ENCODE data around the gene ZMYND8.

The ZMYND8 gene

DNA sequence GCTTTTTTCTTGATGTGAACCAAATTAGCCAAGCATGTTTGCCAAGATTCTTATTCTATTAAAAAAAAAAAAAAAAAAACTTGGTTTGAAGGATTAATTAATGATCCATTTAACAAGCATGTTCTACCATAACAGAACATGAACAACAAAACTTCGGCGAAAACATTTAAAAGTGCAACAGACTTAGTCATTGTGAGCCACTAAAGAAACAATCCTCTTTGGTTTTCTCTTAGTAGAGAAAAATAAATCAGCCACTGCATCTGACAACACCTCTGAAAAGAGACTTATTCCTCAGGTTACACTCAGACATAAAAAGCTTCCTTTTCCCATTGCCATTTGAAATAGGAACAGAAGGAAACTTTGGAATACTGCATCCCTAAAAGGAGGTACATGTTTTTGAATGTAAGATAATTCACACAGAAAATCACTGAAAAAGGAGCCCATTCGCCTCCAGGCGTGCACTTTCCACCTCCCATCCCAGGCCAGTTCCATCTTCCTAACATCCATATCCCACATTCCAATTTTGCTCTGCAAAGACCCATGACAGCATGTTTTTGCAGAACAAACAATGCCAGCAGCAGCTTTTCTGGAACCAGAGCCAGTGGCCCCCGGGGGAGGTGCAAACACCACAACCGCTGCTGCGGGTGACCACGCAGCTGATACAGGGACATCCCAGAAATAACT is 79.5 kb downstream of the ZMYND8 start:
- TF ChIP-seq, protein P1, sequence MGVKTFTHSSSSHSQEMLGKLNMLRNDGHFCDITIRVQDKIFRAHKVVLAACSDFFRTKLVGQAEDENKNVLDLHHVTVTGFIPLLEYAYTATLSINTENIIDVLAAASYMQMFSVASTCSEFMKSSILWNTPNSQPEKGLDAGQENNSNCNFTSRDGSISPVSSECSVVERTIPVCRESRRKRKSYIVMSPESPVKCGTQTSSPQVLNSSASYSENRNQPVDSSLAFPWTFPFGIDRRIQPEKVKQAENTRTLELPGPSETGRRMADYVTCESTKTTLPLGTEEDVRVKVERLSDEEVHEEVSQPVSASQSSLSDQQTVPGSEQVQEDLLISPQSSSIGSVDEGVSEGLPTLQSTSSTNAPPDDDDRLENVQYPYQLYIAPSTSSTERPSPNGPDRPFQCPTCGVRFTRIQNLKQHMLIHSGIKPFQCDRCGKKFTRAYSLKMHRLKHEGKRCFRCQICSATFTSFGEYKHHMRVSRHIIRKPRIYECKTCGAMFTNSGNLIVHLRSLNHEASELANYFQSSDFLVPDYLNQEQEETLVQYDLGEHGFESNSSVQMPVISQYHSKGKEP (tag by site-specific recombination; IDR thresholded peaks at IDR 0.05), result no peak
- no peak for TF ChIP-seq HOXC10 (CRISPR knock-in tag; IDR thresholded peaks at IDR 0.05)
- no peak for TF ChIP-seq ZNF394 (tag by site-specific recombination; IDR thresholded peaks at IDR 0.05; ENCODE audit: borderline replicate concordance)
- 0 out of 2 replicates have a peak, but pooled peaks have one; percentile 9 for TF ChIP-seq ZNF366 (tag by site-specific recombination; conservative IDR thresholded peaks at IDR 0.05)
- TF ChIP-seq ZNF600 (tag by site-specific recombination; IDR thresholded peaks at IDR 0.05), result peak; percentile 65; the same call in 1 of the 2 replicates
- TF ChIP-seq, protein P2, sequence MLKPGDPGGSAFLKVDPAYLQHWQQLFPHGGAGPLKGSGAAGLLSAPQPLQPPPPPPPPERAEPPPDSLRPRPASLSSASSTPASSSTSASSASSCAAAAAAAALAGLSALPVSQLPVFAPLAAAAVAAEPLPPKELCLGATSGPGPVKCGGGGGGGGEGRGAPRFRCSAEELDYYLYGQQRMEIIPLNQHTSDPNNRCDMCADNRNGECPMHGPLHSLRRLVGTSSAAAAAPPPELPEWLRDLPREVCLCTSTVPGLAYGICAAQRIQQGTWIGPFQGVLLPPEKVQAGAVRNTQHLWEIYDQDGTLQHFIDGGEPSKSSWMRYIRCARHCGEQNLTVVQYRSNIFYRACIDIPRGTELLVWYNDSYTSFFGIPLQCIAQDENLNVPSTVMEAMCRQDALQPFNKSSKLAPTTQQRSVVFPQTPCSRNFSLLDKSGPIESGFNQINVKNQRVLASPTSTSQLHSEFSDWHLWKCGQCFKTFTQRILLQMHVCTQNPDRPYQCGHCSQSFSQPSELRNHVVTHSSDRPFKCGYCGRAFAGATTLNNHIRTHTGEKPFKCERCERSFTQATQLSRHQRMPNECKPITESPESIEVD (tag by site-specific recombination; IDR thresholded peaks at IDR 0.05), result peak; percentile 55
- no peak for TF ChIP-seq ZBTB49 (tag by site-specific recombination; IDR thresholded peaks at IDR 0.05; ENCODE audit: low read depth)
- TF ChIP-seq ZNF670 (tag by site-specific recombination; IDR thresholded peaks at IDR 0.05; ENCODE audit: low read depth), result no peak
- no peak for TF ChIP-seq PRDM10 (tag by site-specific recombination; IDR thresholded peaks at IDR 0.05)
- TF ChIP-seq ZNF37A (tag by site-specific recombination; IDR thresholded peaks at IDR 0.05), result no peak
- Histone ChIP-seq H3K9me3 (ENCODE audit: control insufficient read depth, insufficient read depth, low read depth, low read length) (no peaks in the 10 kb centered on the region), H3K4me1 (ENCODE audit: control insufficient read depth, insufficient read depth, low read length) (peaks cover 3% of the 10 kb centered on the region), H3K36me3 (ENCODE audit: control insufficient read depth in 2 of 2, insufficient read depth in 1 of 2, low read length in 2 of 2) (peaks cover 15 to 52% of the 10 kb centered on the region in 2 experiments; a peak in 2 of 3 replicates), H3K4me3 (ENCODE audit: low read depth, low read length) (no peak overlapping the region), H3K27ac (ENCODE audit: extremely low read depth, low read depth, low read length) (no peak overlapping the region)
- ChIA-PET CTCF (interaction anchor here (0.7 to 10.2 kb wide), 3 partner anchors 56 to 385 kb away, joined by 4 to 355 read pairs (median 4); no protein-coding TSS in a partner anchor), POLR2A (no interaction called here)

- Histone ChIP-seq H3K9me3 (ENCODE audit: control insufficient read depth, insufficient read depth, low read depth, low read length) (no peaks in the 10 kb centered on the region), H3K27ac (ENCODE audit: extremely low read depth, low read depth, low read length) (no peak overlapping the region), H3K4me1 (ENCODE audit: control insufficient read depth, insufficient read depth, low read length) (peaks cover 3% of the 10 kb centered on the region), H3K36me3 (ENCODE audit: control insufficient read depth in 2 of 2, insufficient read depth in 1 of 2, low read length in 2 of 2) (peaks cover 15 to 49% of the 10 kb centered on the region in 2 experiments; a peak in 2 of 3 replicates), H3K4me3 (ENCODE audit: low read depth, low read length) (no peak overlapping the region)
- POLR2A ChIA-PET, result no interaction called here
- CTCF ChIA-PET, result interaction anchor here (0.7 to 10.2 kb wide), 2 partner anchors 107 to 386 kb away, joined by 4 to 355 read pairs; no protein-coding TSS in a partner anchor
- TF ChIP-seq, protein P3, sequence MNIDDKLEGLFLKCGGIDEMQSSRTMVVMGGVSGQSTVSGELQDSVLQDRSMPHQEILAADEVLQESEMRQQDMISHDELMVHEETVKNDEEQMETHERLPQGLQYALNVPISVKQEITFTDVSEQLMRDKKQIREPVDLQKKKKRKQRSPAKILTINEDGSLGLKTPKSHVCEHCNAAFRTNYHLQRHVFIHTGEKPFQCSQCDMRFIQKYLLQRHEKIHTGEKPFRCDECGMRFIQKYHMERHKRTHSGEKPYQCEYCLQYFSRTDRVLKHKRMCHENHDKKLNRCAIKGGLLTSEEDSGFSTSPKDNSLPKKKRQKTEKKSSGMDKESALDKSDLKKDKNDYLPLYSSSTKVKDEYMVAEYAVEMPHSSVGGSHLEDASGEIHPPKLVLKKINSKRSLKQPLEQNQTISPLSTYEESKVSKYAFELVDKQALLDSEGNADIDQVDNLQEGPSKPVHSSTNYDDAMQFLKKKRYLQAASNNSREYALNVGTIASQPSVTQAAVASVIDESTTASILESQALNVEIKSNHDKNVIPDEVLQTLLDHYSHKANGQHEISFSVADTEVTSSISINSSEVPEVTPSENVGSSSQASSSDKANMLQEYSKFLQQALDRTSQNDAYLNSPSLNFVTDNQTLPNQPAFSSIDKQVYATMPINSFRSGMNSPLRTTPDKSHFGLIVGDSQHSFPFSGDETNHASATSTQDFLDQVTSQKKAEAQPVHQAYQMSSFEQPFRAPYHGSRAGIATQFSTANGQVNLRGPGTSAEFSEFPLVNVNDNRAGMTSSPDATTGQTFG (tag by site-specific recombination; IDR thresholded peaks at IDR 0.05; ENCODE audit: borderline replicate concordance), result no peak
- no peak for TF ChIP-seq IKZF3 (tag by site-specific recombination; IDR thresholded peaks at IDR 0.05)
- TF ChIP-seq, protein P4, sequence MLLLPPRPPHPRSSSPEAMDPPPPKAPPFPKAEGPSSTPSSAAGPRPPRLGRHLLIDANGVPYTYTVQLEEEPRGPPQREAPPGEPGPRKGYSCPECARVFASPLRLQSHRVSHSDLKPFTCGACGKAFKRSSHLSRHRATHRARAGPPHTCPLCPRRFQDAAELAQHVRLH (tag by site-specific recombination; IDR thresholded peaks at IDR 0.05), result no peak
- TF ChIP-seq YY1 (tag by site-specific recombination; IDR thresholded peaks at IDR 0.05), result no peak
- no peak for TF ChIP-seq ZNF155 (tag by site-specific recombination; IDR thresholded peaks at IDR 0.05)
- TF ChIP-seq ZBTB20 (tag by site-specific recombination; IDR thresholded peaks at IDR 0.05), result no peak
- TF ChIP-seq ZNF529 (tag by site-specific recombination; IDR thresholded peaks at IDR 0.05; ENCODE audit: insufficient replicate concordance), result no peak
- TF ChIP-seq ZNF747 (tag by site-specific recombination; IDR thresholded peaks at IDR 0.05), result no peak
- no peak for TF ChIP-seq ZNF138 (tag by site-specific recombination; IDR thresholded peaks at IDR 0.05; ENCODE audit: borderline replicate concordance)
- no peak for TF ChIP-seq ZNF169 (tag by site-specific recombination; IDR thresholded peaks at IDR 0.05)
- no peak for TF ChIP-seq ZNF354C (tag by site-specific recombination; IDR thresholded peaks at IDR 0.05; ENCODE audit: borderline replicate concordance, low read depth)
- TF ChIP-seq ZNF501 (tag by site-specific recombination; IDR thresholded peaks at IDR 0.05), result no peak
Measured at GRCh38 chr20:47276251-47276650, 80.2 kb downstream of the ZMYND8 start.

Data from HEK293 (cell line).